ENCODE data around the gene POFUT1. TPM values are rescaled to one million over a fixed set of nuclear protein-coding genes. Genes with fewer than 3 reads are reported as not detected.

POFUT1 gene
- polyA plus RNA-seq, 4 donors: 44.3 to 50.1 (median 44.7) TPM

DNA sequence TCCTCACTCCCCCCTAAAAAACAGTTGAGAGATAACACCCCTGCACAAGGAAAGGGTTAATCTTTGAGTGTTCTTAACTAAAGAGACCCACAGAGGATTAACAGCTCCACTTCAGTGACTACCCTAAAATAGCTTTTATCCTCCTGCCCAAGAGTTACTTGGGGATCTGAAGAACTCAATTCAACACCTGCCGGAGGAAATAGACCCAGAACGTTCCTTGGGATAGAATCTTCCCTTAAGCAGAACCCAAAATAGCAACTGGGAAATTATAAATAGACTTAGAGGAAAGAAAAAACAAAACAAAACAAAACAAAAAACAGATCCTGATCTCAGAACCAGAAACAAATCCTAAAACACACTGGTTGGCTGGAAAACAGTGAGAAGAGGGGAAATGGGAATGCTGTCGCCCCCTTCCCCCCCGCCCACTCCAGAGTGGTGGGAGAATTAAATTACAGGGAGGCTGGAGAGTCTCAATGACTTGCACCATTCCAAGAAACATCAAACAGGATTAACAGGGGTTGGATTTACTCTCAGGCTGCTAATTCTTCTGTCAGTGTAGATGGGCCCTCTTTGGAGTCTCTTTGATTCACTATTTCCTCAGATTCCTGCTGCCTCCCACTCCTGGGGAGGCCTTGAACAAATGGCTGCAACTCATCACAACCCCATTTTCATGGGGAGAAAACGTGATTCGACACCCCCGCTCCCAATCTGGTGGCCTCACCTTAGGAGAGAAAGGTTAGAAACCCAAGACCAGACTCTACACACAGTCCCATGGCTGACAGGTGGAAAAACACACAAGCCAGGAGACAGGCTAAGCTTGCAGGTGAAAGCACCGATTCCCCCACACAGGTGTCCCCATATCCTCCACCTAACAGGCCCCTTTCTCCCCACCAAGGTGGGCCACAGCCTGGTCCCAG lies 1.6 kb upstream of the POFUT1 start:
- no peak for DNase-seq (ENCODE audit: low read depth in 4 of 4, low spot score in 2 of 4)

DNA sequence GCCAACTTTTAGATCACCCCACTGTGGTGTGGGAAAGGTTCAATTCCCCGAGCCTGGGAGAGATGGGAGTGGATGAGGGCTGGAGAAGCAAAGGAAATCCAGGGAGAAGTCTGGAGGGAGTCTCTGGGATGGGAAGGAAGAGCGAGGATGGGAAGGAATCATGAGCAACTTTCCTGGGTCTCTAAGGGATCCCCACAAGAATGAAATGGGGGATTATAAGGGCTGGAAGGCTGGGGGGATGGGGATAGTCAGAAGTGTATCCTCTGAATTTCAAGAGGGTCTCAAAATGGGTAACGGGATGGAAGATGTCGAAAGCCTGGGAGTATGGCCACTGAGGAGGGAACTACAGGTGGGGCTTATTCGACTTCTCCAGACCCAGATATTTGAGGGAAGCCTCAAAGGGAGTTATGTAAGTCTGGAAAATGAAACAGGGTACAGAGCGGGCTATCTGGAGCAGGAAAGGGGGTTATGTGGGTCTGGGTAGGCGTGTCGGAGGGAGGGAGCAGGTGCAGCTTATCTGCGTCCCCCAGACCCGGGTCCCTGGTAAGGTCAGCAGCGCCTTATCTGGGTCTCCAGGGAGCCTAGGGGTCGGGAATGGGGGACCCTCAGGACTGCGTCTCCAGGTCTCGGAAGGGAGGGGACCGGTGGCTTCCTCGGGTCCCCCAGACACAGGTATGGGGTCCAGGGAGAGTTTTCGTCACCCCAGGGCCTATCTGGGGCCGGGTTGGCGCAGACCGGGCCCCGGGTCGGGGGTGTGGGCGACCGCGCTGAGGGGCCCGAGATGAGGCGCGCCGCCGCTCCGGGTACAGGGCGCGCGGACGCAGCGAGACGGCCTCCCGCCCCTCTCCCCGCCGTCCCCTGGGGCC lies 687 bp upstream of the POFUT1 start:
- no peak for DNase-seq (ENCODE audit: low read depth in 4 of 4, low spot score in 2 of 4)

DNA sequence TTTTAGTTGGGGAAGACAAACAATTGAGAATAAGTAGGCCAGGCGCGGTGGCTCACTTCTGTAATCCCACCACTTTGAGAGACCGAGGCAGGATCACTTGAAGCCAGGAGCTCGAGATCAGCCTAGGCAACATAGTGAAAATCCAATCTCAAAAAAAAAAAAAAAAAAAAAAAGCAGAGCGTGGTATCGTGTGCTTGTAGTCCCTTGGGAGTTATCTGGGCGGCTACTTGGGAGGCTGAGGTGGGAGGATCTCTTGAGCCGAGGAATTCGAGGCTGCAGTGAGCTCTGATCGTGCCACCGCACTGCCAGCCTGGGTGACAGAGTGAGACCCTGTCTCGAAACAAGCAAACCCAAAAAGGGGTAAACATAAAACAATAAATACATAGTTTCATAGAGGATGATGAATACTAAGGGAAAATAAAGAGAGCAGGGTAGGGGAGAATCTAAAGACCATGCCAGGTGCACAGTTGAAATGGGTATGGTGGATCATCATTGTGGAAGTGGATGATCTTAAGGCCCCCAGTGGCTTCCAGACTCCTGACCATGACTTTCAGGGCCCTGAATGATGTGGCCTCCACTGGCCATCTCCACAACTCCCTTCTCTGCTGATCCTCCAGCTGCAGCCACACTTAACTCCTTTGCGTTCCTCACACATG lies 947 bp downstream of the POFUT1 start:
- DNase-seq (ENCODE audit: low read depth in 4 of 4, low spot score in 2 of 4): no peak

DNA sequence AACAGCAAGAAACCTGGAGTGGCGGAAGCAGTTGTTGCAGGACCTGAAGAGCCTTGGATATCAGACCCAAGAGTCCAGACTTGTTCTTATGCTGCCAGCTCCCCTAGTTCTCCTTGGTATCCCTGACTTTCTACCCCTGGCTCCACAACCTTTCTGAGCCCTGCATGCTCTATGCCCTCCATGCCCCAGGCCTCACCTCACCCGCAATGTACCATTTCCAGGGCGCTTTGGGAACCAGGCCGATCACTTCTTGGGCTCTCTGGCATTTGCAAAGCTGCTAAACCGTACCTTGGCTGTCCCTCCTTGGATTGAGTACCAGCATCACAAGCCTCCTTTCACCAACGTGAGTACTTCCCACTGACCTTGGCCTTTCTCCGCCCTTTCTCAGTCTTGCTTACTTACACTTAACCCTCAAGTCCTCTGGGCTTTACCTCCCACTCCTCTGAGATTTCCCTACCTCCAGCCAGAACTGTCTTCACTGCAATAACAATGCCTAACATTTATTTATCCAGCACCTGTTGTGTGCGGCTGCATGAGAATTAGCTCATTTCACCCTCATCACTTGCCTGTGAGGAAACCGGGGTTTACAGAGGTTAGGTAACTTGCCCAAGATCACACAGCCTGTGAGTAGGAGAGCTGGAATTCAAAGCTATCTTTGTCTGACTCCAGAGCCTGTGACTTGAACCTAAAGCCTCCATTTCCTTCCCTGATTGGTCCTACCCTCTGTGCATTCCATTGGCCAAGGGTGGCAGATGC lies 2.3 kb downstream of the POFUT1 start:
- no peak for DNase-seq (ENCODE audit: low read depth in 4 of 4, low spot score in 2 of 4)

DNA sequence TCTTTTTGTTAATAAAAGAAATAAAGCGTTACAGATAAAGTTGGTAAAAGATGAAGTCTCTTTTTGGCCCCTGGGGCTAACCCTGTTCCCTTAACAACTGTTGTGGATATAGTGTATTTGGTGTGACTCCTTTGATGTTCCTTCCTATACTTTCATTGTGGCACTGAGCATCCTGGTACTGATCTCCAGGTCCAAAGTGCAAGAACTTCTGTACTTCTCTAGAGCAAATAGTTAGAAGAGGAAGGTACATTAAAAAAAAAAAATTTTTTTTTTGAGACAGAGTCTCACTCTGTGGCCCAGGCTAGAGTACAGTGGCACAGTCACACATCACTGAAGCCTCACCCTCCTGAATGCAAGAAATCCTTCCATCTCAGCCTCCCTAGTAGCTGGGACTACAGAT lies 6.2 kb downstream of the POFUT1 start:
- no peak for DNase-seq (ENCODE audit: low read depth in 4 of 4, low spot score in 2 of 4)

DNA sequence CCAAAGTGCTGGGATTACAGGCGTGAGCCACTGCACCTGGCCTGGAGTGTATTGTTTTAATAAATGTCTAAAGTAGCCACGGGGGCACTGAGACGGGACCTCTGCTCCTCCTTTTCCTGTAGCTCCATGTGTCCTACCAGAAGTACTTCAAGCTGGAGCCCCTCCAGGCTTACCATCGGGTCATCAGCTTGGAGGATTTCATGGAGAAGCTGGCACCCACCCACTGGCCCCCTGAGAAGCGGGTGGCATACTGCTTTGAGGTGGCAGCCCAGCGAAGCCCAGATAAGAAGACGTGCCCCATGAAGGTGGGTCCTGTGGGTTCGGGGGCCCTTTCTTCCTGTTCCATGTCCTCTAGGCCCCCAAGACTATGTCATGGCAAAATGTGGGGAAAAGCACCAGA lies 7.5 kb downstream of the POFUT1 start:
- DNase-seq (ENCODE audit: low read depth in 4 of 4, low spot score in 2 of 4): no peak

DNA sequence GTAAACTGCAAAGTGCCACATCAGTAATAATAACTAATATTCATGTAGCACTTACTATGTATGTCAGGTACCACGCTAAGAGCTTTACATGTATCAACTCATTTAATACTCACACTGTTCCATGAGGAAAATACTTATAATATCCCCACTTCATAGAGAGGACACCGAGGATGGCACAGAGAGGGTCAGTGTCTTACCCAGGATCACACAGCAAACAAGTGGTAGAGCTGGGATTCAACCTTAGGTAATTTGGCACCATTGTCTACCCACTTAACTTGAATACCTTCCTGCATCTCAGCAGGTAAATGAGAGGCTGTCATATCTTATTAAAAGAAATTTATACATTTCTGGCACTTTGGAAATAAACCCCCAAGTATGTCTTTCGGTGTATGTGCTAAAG lies 8.0 kb downstream of the POFUT1 start:
- no peak for DNase-seq (ENCODE audit: low read depth in 4 of 4, low spot score in 2 of 4)

DNA sequence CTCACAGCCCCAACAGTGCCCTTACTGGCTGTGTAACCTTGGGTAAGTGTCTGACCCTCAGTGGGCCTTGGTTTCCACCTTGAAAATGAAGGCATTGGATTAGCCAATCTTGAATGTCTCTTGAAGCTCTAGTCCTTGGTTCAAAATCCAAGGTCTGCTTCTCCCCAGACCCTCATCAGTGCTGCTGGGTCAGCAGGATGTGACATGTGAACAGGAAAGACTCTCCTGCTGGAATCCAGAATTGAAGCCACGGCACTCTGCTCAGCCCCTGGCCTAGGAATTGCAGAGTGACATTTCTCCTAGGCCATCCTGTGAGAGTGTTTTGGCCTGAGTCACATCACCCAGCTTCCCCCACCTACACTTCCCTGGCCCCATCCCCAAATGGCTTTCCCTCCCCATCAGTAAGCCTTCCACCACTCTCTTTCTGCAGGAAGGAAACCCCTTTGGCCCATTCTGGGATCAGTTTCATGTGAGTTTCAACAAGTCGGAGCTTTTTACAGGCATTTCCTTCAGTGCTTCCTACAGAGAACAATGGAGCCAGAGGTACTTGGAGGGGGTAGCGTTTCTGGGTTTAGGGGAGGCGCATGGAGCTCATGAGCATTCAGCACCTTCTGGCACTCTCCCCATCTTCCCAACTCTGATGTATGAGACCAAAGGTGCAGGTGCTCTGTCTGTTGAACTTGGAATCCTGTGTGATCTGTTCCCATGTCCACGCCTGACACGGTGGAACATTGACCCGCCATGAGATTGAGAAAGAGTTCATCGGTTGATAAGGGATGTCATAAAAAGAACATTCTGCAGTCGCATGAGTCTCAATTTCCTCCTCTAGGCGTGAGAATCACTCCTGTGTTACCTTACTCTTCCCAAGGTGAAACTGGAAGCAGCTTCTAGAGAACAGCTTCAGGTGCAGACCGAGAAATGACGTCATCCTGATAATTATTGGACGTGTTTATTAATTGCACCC lies 8.8 kb downstream of the POFUT1 start:
- no peak for DNase-seq (ENCODE audit: low read depth in 4 of 4, low spot score in 2 of 4)

DNA sequence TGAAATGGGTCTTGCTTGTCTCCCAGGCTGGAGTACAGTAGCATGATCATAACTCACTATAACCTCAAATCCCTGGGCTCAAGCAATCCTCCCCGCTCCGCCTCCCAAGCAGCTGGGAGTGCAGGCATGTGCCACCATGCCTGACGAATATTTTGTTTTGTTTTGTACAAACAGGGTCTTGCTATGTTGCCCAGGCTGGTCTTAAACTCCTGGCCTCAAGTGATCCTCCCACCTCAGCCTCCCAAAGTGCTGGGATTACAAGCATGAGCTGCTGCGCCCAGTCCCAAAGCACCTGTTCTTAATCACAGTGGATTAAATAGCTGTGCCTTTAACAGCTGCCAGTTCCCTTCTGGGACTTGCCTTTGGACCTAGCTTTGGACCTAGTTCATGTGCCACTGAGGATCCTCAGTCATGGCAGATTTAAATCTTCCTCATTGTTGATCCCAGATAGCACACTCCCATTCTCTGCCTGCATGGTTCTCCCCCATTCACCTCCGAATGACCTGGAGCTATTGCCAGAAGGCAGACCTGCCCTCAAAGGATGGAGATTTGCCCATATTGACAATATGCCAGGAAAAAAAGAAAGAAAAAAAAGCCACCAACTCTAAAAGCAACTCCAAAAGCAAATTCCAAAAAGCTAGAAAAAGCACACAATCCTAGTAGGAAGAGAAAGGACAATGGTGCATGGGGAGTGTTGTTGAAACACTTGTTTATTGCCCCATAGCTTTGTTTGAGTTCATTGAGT lies 10.6 kb downstream of the POFUT1 start:
- no peak for DNase-seq (ENCODE audit: low read depth in 4 of 4, low spot score in 2 of 4)

DNA sequence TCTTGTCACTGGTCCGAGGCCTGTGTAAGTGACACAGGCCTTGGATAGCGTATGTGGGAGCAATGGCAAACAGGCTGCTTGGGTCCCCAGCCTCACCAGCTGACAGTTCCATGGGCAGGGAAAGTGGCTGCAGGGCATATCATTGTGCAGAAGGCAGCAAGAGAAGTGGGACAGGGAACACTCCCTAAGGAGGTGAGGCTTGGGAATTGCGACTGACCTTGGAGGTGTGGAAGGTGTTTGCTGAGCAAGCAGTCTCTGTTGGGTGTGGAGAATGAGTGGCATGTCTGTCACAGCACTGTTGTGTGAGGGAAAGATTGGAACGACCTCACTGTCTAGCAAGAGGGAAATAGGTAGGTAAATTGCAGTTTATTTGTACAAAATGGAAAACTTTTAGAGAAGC lies 16.8 kb downstream of the POFUT1 start:
- DNase-seq (ENCODE audit: low read depth in 4 of 4, low spot score in 2 of 4): no peak

DNA sequence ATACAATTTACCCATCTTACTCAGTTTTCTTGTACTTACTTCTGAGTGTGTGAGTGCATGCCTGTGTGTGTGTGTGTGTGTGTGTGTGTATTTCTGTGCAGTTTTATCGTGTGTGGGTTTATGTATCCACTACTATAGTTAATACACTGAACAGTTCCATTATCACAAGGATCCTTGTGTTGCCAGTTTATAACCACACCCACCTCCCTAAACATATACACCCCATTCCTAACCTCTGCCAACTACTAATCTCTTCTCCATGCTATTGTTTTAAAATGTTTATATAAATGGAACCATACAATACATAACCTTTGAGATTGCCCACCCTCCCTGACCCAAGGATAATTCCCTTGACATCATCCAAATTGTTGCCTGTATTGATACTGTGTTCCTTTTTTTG lies 18.7 kb downstream of the POFUT1 start:
- DNase-seq (ENCODE audit: low read depth in 4 of 4, low spot score in 2 of 4): no peak

DNA sequence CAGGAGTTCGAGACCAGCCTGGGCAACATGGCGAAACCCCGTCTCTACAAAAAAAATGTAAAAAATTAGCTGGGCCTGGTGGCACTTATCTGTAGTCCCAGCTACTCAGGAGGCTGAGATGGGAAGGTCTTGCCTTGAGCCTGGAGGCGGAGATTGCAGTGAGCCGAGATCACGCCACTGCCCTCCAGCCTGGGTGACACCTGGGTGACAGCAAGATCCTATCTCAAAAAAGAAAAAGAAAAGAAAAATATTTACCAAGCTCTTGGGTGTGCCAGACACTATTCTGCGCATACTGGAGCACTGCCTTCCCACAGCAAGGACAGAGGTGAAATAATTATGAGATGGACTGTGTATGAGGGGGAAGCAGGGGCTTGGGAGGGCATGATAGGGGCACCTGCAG lies 19.6 kb downstream of the POFUT1 start:
- DNase-seq (ENCODE audit: low read depth in 4 of 4, low spot score in 2 of 4): no peak

DNA sequence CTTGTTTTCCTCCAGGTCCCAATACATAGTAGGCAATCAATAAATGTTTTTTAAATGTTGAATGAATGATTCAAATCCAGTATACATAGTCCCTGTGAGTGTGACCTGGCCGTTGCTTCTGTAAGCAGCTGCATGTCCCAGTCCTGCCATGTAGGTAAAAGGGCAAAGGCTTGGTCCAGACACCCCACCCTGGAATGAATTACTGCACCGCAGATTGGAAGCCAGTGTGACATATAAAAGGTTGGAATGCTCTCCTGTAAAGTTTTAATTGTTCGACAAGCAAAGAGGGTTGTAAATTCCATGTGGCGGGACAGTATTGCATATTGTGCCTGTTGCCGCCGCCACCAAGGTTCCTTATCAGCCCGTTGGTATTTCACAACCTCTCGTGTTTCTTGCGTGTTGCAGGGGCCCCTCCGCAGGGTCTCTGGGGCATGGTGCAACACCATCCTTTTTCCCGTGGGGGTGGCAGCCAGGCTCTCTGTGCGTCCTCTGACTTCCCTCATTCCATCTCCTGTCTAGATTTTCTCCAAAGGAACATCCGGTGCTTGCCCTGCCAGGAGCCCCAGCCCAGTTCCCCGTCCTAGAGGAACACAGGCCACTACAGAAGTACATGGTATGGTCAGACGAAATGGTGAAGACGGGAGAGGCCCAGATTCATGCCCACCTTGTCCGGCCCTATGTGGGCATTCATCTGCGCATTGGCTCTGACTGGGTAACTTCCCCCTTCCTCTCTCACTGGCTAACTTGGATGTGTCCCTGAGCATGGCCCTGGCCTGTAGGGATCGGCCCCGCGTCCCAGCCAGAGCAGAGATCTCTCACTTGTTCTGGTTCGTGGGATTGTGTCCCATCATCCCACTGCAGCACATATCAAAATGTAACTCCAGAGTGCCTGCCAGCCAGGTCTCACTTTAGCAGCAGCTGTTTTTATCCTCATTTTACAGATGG lies 20.3 kb downstream of the POFUT1 start:
- DNase-seq (ENCODE audit: low read depth in 4 of 4, low spot score in 2 of 4): no peak

DNA sequence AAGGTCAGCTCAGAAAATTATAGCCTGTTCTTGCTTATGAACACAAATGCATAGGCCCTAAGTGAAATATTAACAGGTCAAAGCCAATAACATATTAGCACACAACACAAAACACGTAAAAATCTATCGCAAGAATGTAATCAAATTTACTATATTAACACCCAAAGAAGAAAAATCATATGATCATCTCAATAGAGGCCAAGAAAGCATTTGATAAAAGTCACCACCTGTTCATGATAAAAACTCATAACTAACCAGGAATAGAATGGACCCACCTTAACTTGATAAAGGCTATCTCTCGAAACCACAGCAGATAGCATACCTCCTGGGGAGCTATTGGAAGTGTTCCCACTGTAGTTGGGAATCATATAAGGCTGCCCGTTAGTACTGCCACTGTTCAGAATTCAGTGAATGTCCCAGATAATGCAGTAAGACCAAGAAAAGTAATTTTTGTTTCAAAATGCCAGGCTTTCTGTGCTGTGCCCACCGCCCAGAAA lies 21.6 kb downstream of the POFUT1 start:
- no peak for DNase-seq (ENCODE audit: low read depth in 4 of 4, low spot score in 2 of 4)

DNA sequence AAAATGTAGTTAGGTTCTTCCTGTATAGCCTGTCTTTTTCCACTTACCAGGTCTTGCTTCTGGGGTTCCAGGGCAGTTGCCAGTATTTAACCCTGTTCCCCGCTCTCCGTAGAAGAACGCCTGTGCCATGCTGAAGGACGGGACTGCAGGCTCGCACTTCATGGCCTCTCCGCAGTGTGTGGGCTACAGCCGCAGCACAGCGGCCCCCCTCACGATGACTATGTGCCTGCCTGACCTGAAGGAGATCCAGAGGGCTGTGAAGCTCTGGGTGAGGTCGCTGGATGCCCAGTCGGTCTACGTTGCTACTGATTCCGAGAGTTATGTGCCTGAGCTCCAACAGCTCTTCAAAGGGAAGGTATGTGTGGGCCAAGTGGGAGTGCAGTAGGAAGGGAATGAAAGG lies 23.0 kb downstream of the POFUT1 start:
- DNase-seq (ENCODE audit: low read depth in 4 of 4, low spot score in 2 of 4): no peak

DNA sequence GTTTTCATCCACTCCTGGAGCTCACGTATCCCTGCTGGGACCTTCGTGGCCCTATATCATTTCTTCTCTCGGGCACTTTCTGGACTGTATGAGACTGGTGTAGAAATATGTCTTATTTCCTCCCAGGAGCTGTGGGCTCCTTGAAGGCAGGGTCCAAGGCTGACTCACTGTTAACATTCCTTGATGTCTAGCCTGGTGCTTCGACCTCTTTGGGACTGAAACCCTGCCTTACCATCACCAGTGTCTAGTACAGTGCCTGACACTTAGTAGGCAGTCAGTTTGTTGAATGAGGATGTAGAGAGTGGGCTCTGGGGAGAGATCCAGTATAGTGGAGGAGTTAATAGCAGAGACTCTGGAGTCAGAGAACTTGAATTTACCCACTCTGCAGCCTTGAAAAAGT lies 23.6 kb downstream of the POFUT1 start:
- no peak for DNase-seq (ENCODE audit: low read depth in 4 of 4, low spot score in 2 of 4)

DNA sequence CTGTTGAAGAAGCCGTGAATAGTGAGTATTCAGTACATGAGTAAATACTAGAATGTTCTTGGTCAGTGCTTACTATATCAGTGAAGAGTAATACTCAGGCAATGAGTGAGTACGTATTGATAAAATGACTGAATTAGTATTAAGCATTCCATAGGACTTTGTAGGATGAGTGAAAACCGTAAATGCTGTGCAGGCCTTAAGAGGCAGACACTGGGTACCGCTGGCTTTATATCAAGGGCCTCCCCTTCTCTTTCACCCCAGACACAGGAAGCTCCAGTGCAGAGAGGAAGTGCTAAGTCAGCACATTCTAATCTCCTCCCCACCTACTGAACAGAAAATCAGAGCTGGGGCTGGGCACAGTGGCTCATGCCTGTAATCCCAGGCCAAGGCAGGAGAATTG lies 24.2 kb downstream of the POFUT1 start:
- DNase-seq (ENCODE audit: low read depth in 4 of 4, low spot score in 2 of 4): no peak

Measured in left renal cortex interstitium (tissue), 4 donors.